ENCODE results near the gene GPATCH2. TPM values are rescaled to one million over a fixed set of nuclear protein-coding genes. Genes with fewer than 3 reads are reported as not detected.

The GPATCH2 gene
- total and polyA plus RNA-seq, 12 donors: 2.3 to 10.6 (median 7.3) TPM

GRCh38 chr1:217425422-217425821 lies 205.5 kb downstream of the GPATCH2 start:
- H3K9me3 ChIP-seq: no peaks in the 10 kb centered on the region
- H3K27me3 ChIP-seq: no peaks in the 10 kb centered on the region
- DNase-seq (no peak), ATAC-seq (peak in 5 of 8 donors; percentile 38 to 64 (median 49))
- TF ChIP-seq CTCF (IDR thresholded peaks at IDR 0.05): no peak
- peaks cover 0 to 4% (median 0%) of the 10 kb centered on the region in 9 donors for H3K4me1 ChIP-seq
- peaks cover 0 to 5% (median 0%) of the 10 kb centered on the region in 9 donors for H3K36me3 ChIP-seq
- WGBS, 2 donors: 71 to 72% methylated on average over 5 of the region's 5 CpGs
- peak overlapping the region in 1 of 10 donors; percentile 1 for H3K27ac ChIP-seq
- intact Hi-C loops (cut with DNase I): no loop called here
- no peak overlapping the region for H3K4me3 ChIP-seq

- Histone ChIP-seq H3K9me3 (no peaks in the 10 kb centered on the region), H3K27me3 (no peaks in the 10 kb centered on the region), H3K4me1 (peaks cover 0 to 10% (median 0%) of the 10 kb centered on the region in 9 donors), H3K4me3 (no peak overlapping the region), H3K27ac (no peak overlapping the region), H3K36me3 (no peaks in the 10 kb centered on the region)
- ATAC-seq (peak in 1 of 8 donors; percentile 72), DNase-seq (no peak)
- no peak for TF ChIP-seq CTCF (IDR thresholded peaks at IDR 0.05)
- WGBS, 2 donors: 28 to 30% methylated on average over 2 of the region's 2 CpGs
- intact Hi-C loops (cut with DNase I): no loop called here
These were observed 211.7 kb downstream of the GPATCH2 start for GRCh38 chr1:217419194-217419551.

- no peak for ATAC-seq
- no peaks in the 10 kb centered on the region for H3K9me3 ChIP-seq
- H3K27ac ChIP-seq: no peak overlapping the region
- H3K4me1 ChIP-seq: peaks cover 0 to 10% (median 0%) of the 10 kb centered on the region in 9 donors
- no peak for TF ChIP-seq CTCF (IDR thresholded peaks at IDR 0.05)
- intact Hi-C loops (cut with DNase I): no loop called here
- DNase-seq: no peak
- H3K4me3 ChIP-seq: no peak overlapping the region
- 77 to 81% methylated on average over 14 of the region's 14 CpGs for WGBS, 2 donors
- no peaks in the 10 kb centered on the region for H3K36me3 ChIP-seq
- H3K27me3 ChIP-seq: no peaks in the 10 kb centered on the region
These were observed 212.4 kb downstream of the GPATCH2 start for GRCh38 chr1:217418269-217419193.

GRCh38 chr1:217417363-217417762 lies 213.5 kb downstream of the GPATCH2 start:
- TF ChIP-seq CTCF (IDR thresholded peaks at IDR 0.05): no peak
- H3K36me3 ChIP-seq: no peaks in the 10 kb centered on the region
- H3K9me3 ChIP-seq: no peaks in the 10 kb centered on the region
- no peaks in the 10 kb centered on the region for H3K27me3 ChIP-seq
- 89 to 91% methylated on average over 3 of the region's 3 CpGs for WGBS, 2 donors
- no peak for DNase-seq
- H3K27ac ChIP-seq: no peak overlapping the region
- no peak overlapping the region for H3K4me3 ChIP-seq
- peaks cover 0 to 10% (median 0%) of the 10 kb centered on the region in 9 donors for H3K4me1 ChIP-seq
- intact Hi-C loops (cut with DNase I): no loop called here
- ATAC-seq: no peak

Data from heart right ventricle (tissue), 16 donors.